ENCODE data around the gene TMEM242. TPM values are rescaled to one million over a fixed set of nuclear protein-coding genes. Genes with fewer than 3 reads are reported as not detected.

Gene TMEM242
- polyA plus RNA-seq, 1 of the 3 experiments (the other 2 are of a cell fraction), result 7.4 TPM

DNA sequence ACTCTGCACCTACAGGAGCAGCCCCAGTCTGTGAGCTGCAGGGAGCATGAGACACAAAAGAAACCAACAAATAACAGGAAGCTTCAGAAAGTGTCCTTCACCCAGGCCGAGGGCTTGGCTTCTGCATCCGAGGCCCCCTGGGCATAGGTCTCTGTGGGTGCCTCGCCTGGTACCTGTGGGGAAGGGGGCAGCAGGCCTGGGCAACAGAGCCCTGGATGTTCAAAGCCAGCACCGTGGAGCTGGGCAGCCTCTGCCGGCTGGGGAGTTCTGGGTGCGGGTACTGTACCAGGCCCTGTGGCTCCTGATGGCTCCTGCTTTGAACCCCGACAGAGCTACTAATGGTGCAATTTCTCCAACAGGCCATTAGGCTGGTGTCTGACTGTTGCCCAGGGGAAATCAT, 55.7 kb downstream of the TMEM242 start:
- H3K4me2 ChIP-seq, result no peak overlapping the region

DNA sequence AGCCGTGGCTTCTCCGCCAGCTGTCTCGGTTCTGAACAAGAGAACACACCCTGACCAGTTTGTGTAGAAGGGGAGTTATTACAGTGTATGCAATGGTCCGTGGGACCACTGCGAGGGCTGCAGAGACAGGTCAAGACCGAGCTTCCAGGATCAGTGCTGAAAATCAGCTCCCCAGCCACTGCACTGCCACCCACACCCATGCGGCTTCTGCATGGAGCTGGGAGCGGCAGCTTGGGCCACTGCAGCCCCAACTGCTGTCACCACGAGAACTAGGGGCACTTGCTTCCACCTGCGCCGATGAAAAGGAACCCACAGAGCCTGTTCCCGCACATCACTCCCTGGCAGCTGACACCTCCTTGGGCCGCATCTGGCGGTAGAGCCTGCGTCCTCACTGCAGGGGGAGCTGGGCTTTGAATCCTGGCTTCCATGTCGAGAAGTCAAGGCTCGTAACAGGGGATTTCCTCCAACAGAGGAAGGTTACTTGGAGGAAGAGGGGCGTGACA, 56.2 kb downstream of the TMEM242 start:
- no peak overlapping the region for H3K4me3 ChIP-seq (ENCODE audit: low read depth in 2 of 2, low read length in 1 of 2)
- WGBS (ENCODE audit: low lambda C conversion rate), result 100% methylated on average over 2 of the region's 18 CpGs
- H2AFZ ChIP-seq (ENCODE audit: low read depth), result no peak overlapping the region
- POLR2A ChIA-PET, result no interaction called here
- CTCF ChIA-PET, result interaction anchor here (1.0 kb wide), 1 partner anchor 69 kb away, joined by 3 read pairs; no protein-coding TSS in a partner anchor
- no peaks in the 10 kb centered on the region for H3K36me3 ChIP-seq (replicated peaks in 1 of 2; ENCODE audit: control insufficient read depth in 1 of 2, insufficient read depth in 2 of 2, low read length in 1 of 2)
- no peak overlapping the region for H3K9ac ChIP-seq
- no peaks in the 10 kb centered on the region for H3K9me2 ChIP-seq
- H3K27me3 ChIP-seq (ENCODE audit: insufficient read depth), result no peaks in the 10 kb centered on the region
- no peaks in the 10 kb centered on the region for H3F3A ChIP-seq (replicated peaks; ENCODE audit: insufficient read depth)
- no peak for DNase-seq
- H3K4me1 ChIP-seq (ENCODE audit: control insufficient read depth in 1 of 2, insufficient read depth in 2 of 2, low read depth in 1 of 2, low read length in 1 of 2), result peaks cover 0 to 6% of the 10 kb centered on the region in 2 experiments; a peak in 1 of 4 replicates
- TF ChIP-seq, protein P1, sequence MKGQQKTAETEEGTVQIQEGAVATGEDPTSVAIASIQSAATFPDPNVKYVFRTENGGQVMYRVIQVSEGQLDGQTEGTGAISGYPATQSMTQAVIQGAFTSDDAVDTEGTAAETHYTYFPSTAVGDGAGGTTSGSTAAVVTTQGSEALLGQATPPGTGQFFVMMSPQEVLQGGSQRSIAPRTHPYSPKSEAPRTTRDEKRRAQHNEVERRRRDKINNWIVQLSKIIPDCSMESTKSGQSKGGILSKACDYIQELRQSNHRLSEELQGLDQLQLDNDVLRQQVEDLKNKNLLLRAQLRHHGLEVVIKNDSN (IDR thresholded peaks at IDR 0.05; ENCODE audit: borderline replicate concordance, low read depth), result no peak
- no peak for TF ChIP-seq SMC3 (IDR thresholded peaks at IDR 0.05; ENCODE audit: low read depth, low read length)
- no peak for TF ChIP-seq FOXJ3 (CRISPR knock-in tag; IDR thresholded peaks at IDR 0.05)
- no peak for TF ChIP-seq ELF1 (IDR thresholded peaks at IDR 0.05)
- no peak for TF ChIP-seq GABPA (IDR thresholded peaks at IDR 0.05; ENCODE audit: low read depth)
- no peaks in the 10 kb centered on the region for H3K79me2 ChIP-seq (ENCODE audit: insufficient read depth)
- H3K9me3 ChIP-seq, result no peaks in the 10 kb centered on the region
- H3K4me2 ChIP-seq, result no peak overlapping the region
- H3K27ac ChIP-seq (ENCODE audit: low read depth in 2 of 2, low read length in 1 of 2), result no peak overlapping the region
- no peaks in the 10 kb centered on the region for H4K20me1 ChIP-seq (ENCODE audit: insufficient read depth)

More for the DNA sequence above, 55.7 kb downstream of the TMEM242 start:
- WGBS (ENCODE audit: low lambda C conversion rate), result 100% methylated on average over 1 of the region's 7 CpGs
- Histone ChIP-seq H3K27ac (ENCODE audit: low read depth in 2 of 2, low read length in 1 of 2) (no peak overlapping the region), H3K36me3 (replicated peaks in 1 of 2; ENCODE audit: control insufficient read depth in 1 of 2, insufficient read depth in 2 of 2, low read length in 1 of 2) (no peaks in the 10 kb centered on the region), H3F3A (replicated peaks; ENCODE audit: insufficient read depth) (no peaks in the 10 kb centered on the region), H3K9me2 (no peaks in the 10 kb centered on the region), H3K79me2 (ENCODE audit: insufficient read depth) (no peaks in the 10 kb centered on the region), H3K9ac (no peak overlapping the region), H3K27me3 (ENCODE audit: insufficient read depth) (no peaks in the 10 kb centered on the region), H2AFZ (ENCODE audit: low read depth) (no peak overlapping the region), H4K20me1 (ENCODE audit: insufficient read depth) (no peaks in the 10 kb centered on the region), H3K4me1 (ENCODE audit: control insufficient read depth in 1 of 2, insufficient read depth in 2 of 2, low read depth in 1 of 2, low read length in 1 of 2) (peaks cover 0 to 6% of the 10 kb centered on the region in 2 experiments; a peak in 1 of 4 replicates), H3K9me3 (no peaks in the 10 kb centered on the region), H3K4me3 (ENCODE audit: low read depth in 2 of 2, low read length in 1 of 2) (no peak overlapping the region)
- ChIA-PET POLR2A (no interaction called here), CTCF (interaction anchor here (1.0 kb wide), 1 partner anchor 70 kb away, joined by 3 read pairs; no protein-coding TSS in a partner anchor)
- TF ChIP-seq, protein P2, sequence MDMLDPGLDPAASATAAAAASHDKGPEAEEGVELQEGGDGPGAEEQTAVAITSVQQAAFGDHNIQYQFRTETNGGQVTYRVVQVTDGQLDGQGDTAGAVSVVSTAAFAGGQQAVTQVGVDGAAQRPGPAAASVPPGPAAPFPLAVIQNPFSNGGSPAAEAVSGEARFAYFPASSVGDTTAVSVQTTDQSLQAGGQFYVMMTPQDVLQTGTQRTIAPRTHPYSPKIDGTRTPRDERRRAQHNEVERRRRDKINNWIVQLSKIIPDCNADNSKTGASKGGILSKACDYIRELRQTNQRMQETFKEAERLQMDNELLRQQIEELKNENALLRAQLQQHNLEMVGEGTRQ (IDR thresholded peaks at IDR 0.05; ENCODE audit: borderline replicate concordance, low read depth, low read length), result no peak
- TF ChIP-seq, protein P3, sequence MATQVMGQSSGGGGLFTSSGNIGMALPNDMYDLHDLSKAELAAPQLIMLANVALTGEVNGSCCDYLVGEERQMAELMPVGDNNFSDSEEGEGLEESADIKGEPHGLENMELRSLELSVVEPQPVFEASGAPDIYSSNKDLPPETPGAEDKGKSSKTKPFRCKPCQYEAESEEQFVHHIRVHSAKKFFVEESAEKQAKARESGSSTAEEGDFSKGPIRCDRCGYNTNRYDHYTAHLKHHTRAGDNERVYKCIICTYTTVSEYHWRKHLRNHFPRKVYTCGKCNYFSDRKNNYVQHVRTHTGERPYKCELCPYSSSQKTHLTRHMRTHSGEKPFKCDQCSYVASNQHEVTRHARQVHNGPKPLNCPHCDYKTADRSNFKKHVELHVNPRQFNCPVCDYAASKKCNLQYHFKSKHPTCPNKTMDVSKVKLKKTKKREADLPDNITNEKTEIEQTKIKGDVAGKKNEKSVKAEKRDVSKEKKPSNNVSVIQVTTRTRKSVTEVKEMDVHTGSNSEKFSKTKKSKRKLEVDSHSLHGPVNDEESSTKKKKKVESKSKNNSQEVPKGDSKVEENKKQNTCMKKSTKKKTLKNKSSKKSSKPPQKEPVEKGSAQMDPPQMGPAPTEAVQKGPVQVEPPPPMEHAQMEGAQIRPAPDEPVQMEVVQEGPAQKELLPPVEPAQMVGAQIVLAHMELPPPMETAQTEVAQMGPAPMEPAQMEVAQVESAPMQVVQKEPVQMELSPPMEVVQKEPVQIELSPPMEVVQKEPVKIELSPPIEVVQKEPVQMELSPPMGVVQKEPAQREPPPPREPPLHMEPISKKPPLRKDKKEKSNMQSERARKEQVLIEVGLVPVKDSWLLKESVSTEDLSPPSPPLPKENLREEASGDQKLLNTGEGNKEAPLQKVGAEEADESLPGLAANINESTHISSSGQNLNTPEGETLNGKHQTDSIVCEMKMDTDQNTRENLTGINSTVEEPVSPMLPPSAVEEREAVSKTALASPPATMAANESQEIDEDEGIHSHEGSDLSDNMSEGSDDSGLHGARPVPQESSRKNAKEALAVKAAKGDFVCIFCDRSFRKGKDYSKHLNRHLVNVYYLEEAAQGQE (IDR thresholded peaks at IDR 0.05; ENCODE audit: low read depth, low read length), result no peak
- TF ChIP-seq TCF12 (IDR thresholded peaks at IDR 0.05) (no peak), POLR2AphosphoS5 (IDR thresholded peaks at IDR 0.05; ENCODE audit: low read depth, low read length) (no peak), TAF1 (IDR thresholded peaks at IDR 0.05; ENCODE audit: borderline replicate concordance, low read depth, low read length) (no peak), SIN3A (IDR thresholded peaks at IDR 0.05; ENCODE audit: borderline replicate concordance, low read depth, low read length) (no peak), YY1 (IDR thresholded peaks at IDR 0.05; ENCODE audit: low read depth) (no peak), SMC3 (IDR thresholded peaks at IDR 0.05; ENCODE audit: low read depth, low read length) (no peak), RAD21 (IDR thresholded peaks at IDR 0.05; ENCODE audit: low read length) (no peak), NRF1 (IDR thresholded peaks at IDR 0.05; ENCODE audit: low read depth, low read length) (no peak), GATA2 (CRISPR knock-in tag; IDR thresholded peaks at IDR 0.05) (no peak), EP300 (IDR thresholded peaks at IDR 0.05; ENCODE audit: borderline replicate concordance in 1 of 2, low read depth in 1 of 2, low read length in 1 of 2) (no peak), TEAD4 (IDR thresholded peaks at IDR 0.05; ENCODE audit: borderline replicate concordance, insufficient read depth) (no peak), FOXJ3 (CRISPR knock-in tag; IDR thresholded peaks at IDR 0.05) (no peak), GABPA (IDR thresholded peaks at IDR 0.05; ENCODE audit: low read depth) (no peak)
- TF ChIP-seq, protein P4, sequence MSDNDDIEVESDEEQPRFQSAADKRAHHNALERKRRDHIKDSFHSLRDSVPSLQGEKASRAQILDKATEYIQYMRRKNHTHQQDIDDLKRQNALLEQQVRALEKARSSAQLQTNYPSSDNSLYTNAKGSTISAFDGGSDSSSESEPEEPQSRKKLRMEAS (IDR thresholded peaks at IDR 0.05; ENCODE audit: low read depth), result no peak
- DNase-seq, result no peak
